Measurements from ENCODE around the gene BNC2. TPM values are rescaled to one million over a fixed set of nuclear protein-coding genes. Genes with fewer than 3 reads are reported as not detected.

The BNC2 gene
- total and polyA plus RNA-seq, 2 of the 13 experiments (the other 11 are each of a cell fraction or from before 2014, with no cell fraction given), result not detected

- TF ChIP-seq ZNF235 (CRISPR knock-in tag; IDR thresholded peaks at IDR 0.05; ENCODE audit: borderline replicate concordance), result no peak
- no peak for TF ChIP-seq RFX1 (IDR thresholded peaks at IDR 0.05)
- TF ChIP-seq ZBTB21 (CRISPR knock-in tag; IDR thresholded peaks at IDR 0.05), result peak; percentile 70
- TF ChIP-seq MEF2D (CRISPR knock-in tag; IDR thresholded peaks at IDR 0.05), result no peak
- TF ChIP-seq EED (CRISPR knock-in tag; IDR thresholded peaks at IDR 0.05), result no peak
- no peak for TF ChIP-seq ZNF441 (CRISPR knock-in tag; IDR thresholded peaks at IDR 0.05; ENCODE audit: borderline replicate concordance)
- 0 out of 2 replicates have a peak, but pooled peaks have one; percentile 23 for TF ChIP-seq ZNF788 (CRISPR knock-in tag; IDR thresholded peaks at IDR 0.05; ENCODE audit: borderline replicate concordance)
- peak; percentile 79 for TF ChIP-seq HNF4A (CRISPR knock-in tag; IDR thresholded peaks at IDR 0.05)
- TF ChIP-seq SP5 (CRISPR knock-in tag; IDR thresholded peaks at IDR 0.05; ENCODE audit: borderline replicate concordance, low read depth), result no peak
- no peak for TF ChIP-seq ZNF576 (CRISPR knock-in tag; IDR thresholded peaks at IDR 0.05)
- peak; percentile 63; the same call in 1 of the 2 replicates for TF ChIP-seq ZBTB43 (CRISPR knock-in tag; conservative IDR thresholded peaks at IDR 0.05)
- no peak for TF ChIP-seq ZNF34 (CRISPR knock-in tag; IDR thresholded peaks at IDR 0.05; ENCODE audit: borderline replicate concordance)
- peak; percentile 62 for TF ChIP-seq HNF4G (IDR thresholded peaks at IDR 0.05; ENCODE audit: borderline replicate concordance, low read depth, low read length)
- no peak for TF ChIP-seq HNF4G (CRISPR knock-in tag; IDR thresholded peaks at IDR 0.05; ENCODE audit: borderline replicate concordance, low read depth)
- no peak for TF ChIP-seq REL (CRISPR knock-in tag; conservative IDR thresholded peaks at IDR 0.05)
- TF ChIP-seq DMAP1 (CRISPR knock-in tag; IDR thresholded peaks at IDR 0.05), result no peak
- no peak for TF ChIP-seq ZNF569 (CRISPR knock-in tag; IDR thresholded peaks at IDR 0.05; ENCODE audit: borderline replicate concordance)
- no peak for TF ChIP-seq ZNF234 (CRISPR knock-in tag; conservative IDR thresholded peaks at IDR 0.05)
- no peak for TF ChIP-seq ZMAT3 (CRISPR knock-in tag; conservative IDR thresholded peaks at IDR 0.05)
- TF ChIP-seq ZNF770 (CRISPR knock-in tag; IDR thresholded peaks at IDR 0.05), result no peak
- no peak for TF ChIP-seq ZNF180 (CRISPR knock-in tag; IDR thresholded peaks at IDR 0.05; ENCODE audit: borderline replicate concordance, low read depth)
- no peak; the same call in 1 of the 2 replicates for TF ChIP-seq EHMT2 (IDR thresholded peaks at IDR 0.05; ENCODE audit: borderline replicate concordance, low read depth, low read length)
- peak; percentile 77; the same call in 1 of the 2 replicates for TF ChIP-seq ETV5 (CRISPR knock-in tag; IDR thresholded peaks at IDR 0.05; ENCODE audit: borderline replicate concordance)
- no peak for TF ChIP-seq JUN (CRISPR knock-in tag; IDR thresholded peaks at IDR 0.05)
- no peak for TF ChIP-seq MTA1 (CRISPR knock-in tag; IDR thresholded peaks at IDR 0.05; ENCODE audit: borderline replicate concordance)
- TF ChIP-seq CEBPB (IDR thresholded peaks at IDR 0.05; ENCODE audit: borderline replicate concordance, low read depth, low read length), result peak; percentile 98
- no peak for TF ChIP-seq NFE2 (CRISPR knock-in tag; IDR thresholded peaks at IDR 0.05)
- peak; percentile 70 for TF ChIP-seq TFE3 (CRISPR knock-in tag; IDR thresholded peaks at IDR 0.05)
Observed at GRCh38 chr9:16413509-16414016, 456.9 kb downstream of the BNC2 start (continued).
